HCT116 (cell line): ENCODE results near the gene TOR1AIP1.

Experiments used
- CEBPB ChIP-seq: IDR thresholded peaks from 2 replicates; pipeline ENCODE4 v1.6.1; 2012; ENCODE audit warnings: low read depth
- EZH2 ChIP-seq: fragments of 200-600 bp; sonication (generic); IDR thresholded peaks from 2 replicates; pipeline ENCODE4 v1.6.1; 2017; ENCODE audit warnings: antibody characterized with exemption, mixed run types
- POLR2A ChIP-seq: IDR thresholded peaks from 2 replicates; pipeline ENCODE4 v1.7.0; 2011; ENCODE audit warnings: borderline replicate concordance; ENCODE audit not compliant: insufficient read depth, insufficient read length; ENCODE audit errors: extremely low read depth
- SIN3A ChIP-seq: IDR thresholded peaks from 2 replicates; pipeline ENCODE4 v1.6.1; 2012; ENCODE audit warnings: low read depth
- TCF7L2 ChIP-seq: IDR thresholded peaks from 2 replicates; pipeline ENCODE4 v1.7.0; 2011; ENCODE audit warnings: borderline replicate concordance, inconsistent platforms; ENCODE audit not compliant: insufficient read depth, insufficient read length; ENCODE audit errors: extremely low read depth
- TF ChIP-seq, protein P1 (sequence below), 3 experiments: fragments of 200-600 bp in 1 of 3; sonication (generic) in 1 of 3; IDR thresholded peaks in 2 of 3; conservative IDR thresholded peaks in 1 of 3; 2 replicates each; pipeline ENCODE4 v1.5.1; 2012 to 2017; ENCODE audit warnings: low read depth in 2 of 3, low read length in 2 of 3, antibody characterized with exemption in 1 of 3, borderline replicate concordance in 1 of 3, control low read depth in 1 of 3, mild to moderate bottlenecking in 1 of 3, mixed read lengths in 1 of 3, mixed run types in 1 of 3, moderate library complexity in 1 of 3; ENCODE audit not compliant: insufficient read depth in 1 of 3

DNA sequence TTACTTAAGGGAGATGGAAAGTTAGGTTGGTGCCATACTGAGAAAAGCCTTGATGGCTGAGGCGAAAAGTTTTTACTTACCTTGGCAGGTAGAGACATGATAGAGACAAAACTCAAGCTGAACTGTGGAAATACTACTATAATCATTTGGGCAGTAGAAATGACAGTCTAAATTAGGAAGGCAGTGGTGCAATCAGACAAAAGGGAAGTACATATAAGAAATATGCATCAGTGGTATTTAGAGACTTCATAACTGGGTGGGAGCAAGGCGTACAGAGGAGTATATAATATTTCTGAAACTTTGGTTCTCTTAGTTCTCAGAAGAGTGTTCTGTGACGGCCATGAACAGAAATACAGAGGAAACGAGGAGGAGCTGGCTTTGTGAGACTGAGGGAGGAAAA, 70.1 kb downstream of the TOR1AIP1 start:
- no peak for TF ChIP-seq CEBPB
- no peak for TF ChIP-seq EZH2
- TF ChIP-seq, protein P1, sequence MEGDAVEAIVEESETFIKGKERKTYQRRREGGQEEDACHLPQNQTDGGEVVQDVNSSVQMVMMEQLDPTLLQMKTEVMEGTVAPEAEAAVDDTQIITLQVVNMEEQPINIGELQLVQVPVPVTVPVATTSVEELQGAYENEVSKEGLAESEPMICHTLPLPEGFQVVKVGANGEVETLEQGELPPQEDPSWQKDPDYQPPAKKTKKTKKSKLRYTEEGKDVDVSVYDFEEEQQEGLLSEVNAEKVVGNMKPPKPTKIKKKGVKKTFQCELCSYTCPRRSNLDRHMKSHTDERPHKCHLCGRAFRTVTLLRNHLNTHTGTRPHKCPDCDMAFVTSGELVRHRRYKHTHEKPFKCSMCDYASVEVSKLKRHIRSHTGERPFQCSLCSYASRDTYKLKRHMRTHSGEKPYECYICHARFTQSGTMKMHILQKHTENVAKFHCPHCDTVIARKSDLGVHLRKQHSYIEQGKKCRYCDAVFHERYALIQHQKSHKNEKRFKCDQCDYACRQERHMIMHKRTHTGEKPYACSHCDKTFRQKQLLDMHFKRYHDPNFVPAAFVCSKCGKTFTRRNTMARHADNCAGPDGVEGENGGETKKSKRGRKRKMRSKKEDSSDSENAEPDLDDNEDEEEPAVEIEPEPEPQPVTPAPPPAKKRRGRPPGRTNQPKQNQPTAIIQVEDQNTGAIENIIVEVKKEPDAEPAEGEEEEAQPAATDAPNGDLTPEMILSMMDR (IDR thresholded peaks at IDR 0.05 in 2 of 3, conservative IDR thresholded peaks at IDR 0.05 in 1 of 3; ENCODE audit: borderline replicate concordance in 1 of 3, insufficient read depth in 1 of 3, low read depth in 2 of 3, low read length in 2 of 3) = no peak
- TF ChIP-seq POLR2A = no peak
- TF ChIP-seq SIN3A = no peak
- no peak for TF ChIP-seq TCF7L2
